ENCODE measurements around the gene ADAP2.
"Not testable (repeated sequence)": the region's sequence is repeated elsewhere in the genome, so short reads cannot be mapped to it uniquely, and the experiment has no call there.

The ADAP2 gene, protein sequence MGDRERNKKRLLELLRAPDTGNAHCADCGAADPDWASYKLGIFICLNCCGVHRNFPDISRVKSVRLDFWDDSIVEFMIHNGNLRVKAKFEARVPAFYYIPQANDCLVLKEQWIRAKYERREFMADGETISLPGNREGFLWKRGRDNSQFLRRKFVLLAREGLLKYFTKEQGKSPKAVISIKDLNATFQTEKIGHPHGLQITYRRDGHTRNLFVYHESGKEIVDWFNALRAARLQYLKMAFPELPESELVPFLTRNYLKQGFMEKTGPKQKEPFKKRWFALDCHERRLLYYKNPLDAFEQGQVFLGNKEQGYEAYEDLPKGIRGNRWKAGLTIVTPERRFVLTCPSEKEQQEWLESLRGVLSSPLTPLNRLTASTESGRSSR

GRCh38 chr17:30921544-30922196 lies at the start of gene ADAP2:
Gene ADAP2 (plus strand): TSS chr17:30921945. CDS start chr17:30922015, 70 bp downstream.
- DNase-seq (ENCODE audit: low read depth) = no peak

DNA sequence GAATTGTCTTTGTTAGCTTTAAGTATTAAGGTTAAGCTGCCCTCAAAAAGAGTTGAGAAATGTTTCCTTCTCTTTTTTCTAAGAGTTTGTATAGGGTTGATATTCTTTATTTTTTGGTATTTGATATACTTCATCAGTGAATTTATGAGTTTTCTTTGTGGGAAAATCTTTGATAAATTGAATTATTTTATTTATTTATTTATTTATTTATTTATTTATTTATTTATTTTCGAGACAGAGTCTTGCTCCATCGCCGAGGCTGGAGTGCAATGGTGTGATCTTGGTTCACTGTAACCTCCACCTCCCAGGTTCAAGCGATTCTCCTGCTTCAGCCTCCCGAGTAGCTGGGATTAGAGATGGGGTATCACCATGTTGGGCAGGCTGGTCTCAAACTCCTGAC lies 35.6 kb upstream of the ADAP2 start:
- DNase-seq (ENCODE audit: low read depth) = no peak

DNA sequence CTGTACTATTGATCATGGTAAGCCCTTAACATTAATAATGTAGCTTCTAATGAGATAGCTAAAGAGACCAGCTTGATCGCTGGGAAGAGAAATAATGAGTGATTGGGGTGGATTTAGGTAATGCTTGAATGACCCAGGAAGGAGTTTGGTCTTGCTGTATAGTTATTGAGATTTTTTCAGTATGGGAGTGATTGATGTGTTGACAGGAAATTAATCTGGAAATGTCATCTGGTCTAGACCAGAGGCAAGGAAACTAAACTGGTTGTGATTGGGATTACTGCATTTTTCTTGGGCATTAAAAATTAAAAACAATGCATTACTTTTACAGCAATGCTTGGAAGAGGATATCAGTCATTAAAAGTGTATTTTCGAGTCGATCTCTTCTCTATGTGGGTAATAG lies 27.5 kb upstream of the ADAP2 start:
- DNase-seq (ENCODE audit: low read depth) = no peak

- no peak for DNase-seq (ENCODE audit: low read depth)
Measured at GRCh38 chr17:30897311-30897710, 24.4 kb upstream of the ADAP2 start.

DNA sequence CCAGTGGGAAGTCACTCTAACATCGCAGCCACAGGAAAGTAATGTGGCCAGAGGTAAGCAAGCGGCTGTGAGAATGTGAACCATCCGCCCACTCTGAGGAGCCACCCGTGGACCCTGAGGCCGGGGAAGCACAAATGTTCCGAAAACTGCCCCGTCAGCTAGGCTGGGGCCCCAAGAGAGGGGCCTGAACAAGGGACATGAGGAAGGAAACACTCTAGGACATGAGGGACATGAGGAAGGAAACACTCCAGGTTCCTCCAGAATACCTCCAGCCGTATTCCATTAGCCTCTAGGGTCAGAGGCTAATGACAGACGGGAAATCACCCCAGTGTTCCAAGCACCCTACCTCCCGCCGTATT lies 16.0 kb upstream of the ADAP2 start:
- DNase-seq (ENCODE audit: low read depth) = peak; percentile 20

GRCh38 chr17:30906101-30906911 lies 15.4 kb upstream of the ADAP2 start, which contains the start of gene TEFM:
Gene TEFM (minus strand): TSS chr17:30906238. CDS start chr17:30906198, 40 bp downstream.
- peak; percentile 68 for DNase-seq (ENCODE audit: low read depth)

DNA sequence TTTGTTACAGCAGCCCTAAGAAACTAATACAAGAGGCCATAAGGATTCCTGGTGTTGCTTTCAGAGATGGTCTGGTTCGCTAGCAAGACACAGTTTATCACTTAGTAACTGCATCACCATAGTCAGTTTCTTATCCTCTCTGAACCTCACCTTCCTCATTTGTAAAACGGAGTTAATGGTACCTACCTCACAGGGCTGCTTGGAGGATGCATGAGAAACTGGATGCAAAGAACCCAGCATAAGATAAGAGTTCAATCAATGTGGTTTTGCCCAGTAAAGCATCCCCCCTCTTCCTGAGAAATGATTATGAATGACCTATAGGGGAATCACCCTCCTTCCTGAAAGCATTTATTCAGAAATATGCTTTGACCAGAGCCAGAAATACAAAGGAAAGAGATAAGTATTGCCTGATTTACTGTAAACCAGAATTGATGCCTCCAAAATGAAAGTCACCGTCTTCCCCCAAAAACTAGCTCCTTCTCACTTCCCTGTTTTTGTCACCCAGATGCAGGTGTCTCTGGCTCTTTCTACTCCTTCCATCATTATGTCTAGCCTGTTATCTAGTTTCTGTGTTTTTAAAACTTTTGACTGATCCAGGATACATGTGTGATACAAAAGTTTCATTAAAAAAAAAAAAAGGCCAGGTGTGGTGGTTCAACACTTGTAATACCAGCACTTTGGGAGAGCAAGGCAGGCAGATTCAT lies 12.9 kb upstream of the ADAP2 start:
- DNase-seq (ENCODE audit: low read depth) = no peak

DNA sequence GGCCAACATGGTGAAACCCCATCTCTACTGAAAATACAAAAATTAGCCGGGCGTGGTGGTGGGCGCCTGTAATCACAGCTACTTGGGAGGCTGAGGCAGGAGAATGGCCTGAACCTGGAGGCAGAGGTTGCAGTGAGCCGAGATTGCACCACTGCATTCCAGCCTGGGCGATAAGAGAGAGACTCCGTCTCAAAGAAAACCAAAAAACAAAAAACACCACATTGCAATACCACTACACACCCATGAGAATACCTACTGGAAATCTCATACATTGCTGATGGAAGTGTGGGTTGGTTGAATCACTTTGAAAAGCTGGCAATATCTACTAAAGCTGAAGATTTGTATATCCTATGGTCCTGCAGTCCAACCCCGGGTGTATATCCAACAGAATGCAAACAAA lies 11.6 kb upstream of the ADAP2 start:
- not testable (repeated sequence) for DNase-seq (ENCODE audit: low read depth)

- no peak for DNase-seq (ENCODE audit: low read depth)
Measured at GRCh38 chr17:30913955-30914354, 7.8 kb upstream of the ADAP2 start.

DNA sequence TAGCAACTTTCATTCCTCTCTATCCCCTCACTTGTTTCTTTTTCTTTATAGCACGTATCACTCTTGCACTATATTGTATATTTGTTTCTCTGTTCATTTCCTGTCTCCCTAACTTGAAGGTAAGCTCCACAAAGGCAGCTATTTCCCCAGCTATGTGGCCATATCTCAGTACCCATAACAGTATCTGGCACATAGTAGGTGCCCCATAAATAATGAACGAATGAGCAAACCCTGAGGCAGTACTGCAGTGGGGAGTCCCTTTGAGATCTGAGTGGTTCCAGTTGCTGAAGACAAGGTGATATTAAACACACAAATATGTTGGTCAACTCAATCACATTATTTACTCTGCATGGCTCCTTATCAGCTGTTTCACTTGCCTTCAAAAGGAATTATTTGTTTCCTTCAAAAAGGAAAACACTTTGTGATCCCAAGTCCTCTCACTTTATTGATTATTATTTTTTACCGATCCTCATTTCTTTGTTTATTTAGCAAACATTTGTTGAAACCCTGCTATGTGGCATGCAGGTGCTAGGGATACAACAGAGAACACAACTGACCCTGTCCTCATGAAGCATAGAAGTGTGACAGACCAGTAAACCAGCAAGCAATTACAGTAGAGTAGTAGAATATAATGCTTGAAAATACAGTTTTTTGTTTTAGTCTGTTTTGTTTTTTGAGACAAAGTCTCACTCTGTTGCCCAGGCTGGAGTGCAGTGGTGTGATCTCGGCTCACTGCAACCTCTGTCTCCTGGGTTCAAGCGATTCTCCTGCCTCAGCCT lies 5.7 kb upstream of the ADAP2 start:
- no peak for DNase-seq (ENCODE audit: low read depth)

GRCh38 chr17:30917050-30917449 lies 4.7 kb upstream of the ADAP2 start:
- no peak for DNase-seq (ENCODE audit: low read depth)

DNA sequence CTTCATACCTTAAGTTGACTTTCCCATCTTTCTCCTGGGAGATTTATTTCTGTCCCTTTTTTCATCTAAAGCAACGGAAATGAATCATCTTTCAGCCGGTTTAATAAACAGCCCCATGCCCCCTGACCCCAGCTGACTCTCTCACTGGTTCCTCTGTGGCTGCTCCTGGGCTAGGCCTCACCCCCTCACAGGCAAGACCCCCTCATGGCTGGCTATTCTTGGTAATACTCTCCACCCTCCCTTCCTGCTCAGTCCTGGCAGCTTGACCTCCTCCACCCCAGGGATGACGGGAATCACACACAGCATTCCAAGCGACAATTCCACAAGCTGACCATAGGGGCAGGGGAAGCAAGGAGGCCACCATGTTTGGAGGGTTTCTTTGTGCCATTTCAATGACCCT lies 1.5 kb upstream of the ADAP2 start:
- no peak for DNase-seq (ENCODE audit: low read depth)

DNA sequence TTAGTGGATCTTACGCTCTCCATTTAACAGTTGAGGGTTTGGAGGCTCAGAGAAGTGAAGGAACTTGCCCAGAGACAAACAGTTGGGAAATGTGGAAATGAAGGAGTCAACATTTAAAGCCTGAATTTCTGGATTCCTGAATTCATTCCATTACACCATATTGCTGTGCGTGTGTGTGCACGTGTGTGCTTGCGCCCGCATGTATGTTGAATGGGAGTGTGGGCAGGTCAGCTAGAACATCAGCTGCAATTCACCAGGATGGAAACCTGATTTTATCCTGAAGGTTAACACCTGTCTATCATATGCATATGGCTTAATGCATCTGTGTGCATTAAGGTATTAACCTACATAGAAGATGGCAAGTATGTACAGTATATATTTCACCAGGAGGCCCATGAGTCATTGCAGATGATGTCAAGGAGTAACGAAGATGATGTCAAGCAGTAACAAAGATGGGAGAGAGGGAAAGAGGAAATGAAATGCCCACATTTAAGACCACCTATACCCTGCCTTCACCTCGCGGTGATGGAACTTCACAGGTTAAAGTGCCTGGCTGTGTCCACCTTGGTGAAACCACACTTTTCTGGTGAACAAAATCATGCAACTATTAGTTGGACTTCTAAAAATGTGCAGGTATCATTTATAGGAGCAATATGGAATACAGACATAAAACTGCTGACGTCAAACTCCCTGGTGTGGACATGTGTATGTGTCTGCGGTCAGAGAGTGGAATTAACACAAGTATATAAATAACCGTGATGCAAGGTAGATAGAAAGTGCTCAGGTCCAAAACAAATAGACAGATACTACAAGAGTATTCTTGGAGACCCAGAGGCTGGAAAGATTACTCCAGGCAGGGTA lies 832 bp upstream of the ADAP2 start:
- no peak for DNase-seq (ENCODE audit: low read depth)

DNA sequence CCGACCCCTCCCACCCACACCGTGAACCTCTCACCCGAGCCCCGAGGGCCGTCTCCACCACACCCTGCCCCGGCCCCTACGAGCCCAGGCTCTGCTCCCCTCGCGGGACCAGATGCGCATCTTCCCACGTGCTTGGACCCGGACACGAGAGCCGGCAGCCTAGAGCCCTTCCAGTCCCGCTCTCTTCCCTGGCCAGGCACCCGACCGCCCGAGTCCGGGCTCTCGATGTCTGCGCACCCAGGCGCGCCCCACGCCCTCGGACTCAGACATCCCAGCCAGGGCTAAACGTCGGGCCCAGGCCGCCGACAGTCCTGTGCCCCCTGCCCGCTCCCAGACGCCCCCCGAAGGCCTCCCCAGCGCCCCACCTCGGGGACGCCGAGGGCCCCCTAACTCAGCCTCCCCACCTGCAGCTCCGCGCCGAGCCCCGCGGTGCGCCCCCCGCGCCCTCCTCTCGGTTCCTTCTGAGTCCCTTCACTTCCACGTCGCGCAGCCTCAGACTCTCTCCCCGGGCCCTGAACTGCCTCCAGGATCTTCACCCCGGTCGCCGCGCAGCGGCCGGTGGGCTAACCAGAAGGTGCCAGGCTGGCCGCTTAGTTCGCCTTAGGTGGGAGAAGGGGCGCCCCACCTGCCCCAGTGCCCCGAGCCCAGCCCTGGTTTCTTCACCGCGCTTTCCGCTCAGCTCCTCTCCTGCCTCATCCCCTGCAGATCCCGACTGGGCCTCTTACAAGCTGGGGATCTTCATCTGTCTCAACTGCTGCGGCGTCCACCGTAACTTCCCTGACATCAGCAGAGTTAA lies 688 bp downstream of the ADAP2 start:
- DNase-seq (ENCODE audit: low read depth) = no peak

DNA sequence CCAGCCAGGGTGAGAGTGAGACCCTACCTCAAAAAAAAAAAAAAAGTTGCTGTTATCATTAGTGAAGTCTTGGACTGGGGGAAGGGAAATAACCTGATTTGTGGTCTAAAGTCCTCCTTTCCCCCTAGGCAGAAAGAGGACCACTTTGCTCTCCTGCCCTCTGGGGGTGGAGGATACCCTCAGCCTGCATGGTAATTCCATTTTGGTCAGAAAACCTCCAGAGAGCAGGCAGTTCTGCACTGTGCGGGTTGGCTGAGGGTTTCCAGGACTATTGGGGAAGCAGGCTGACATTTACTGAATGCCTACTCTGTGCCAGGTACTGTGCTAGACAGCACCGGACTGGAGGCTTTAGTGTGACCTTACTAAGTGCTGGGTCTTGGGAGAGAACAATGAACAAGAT lies 2.6 kb downstream of the ADAP2 start:
- DNase-seq (ENCODE audit: low read depth) = no peak

GRCh38 chr17:30926516-30926915 lies 4.8 kb downstream of the ADAP2 start:
- no peak for DNase-seq (ENCODE audit: low read depth)

- no peak for DNase-seq (ENCODE audit: low read depth)
Measured at GRCh38 chr17:30927756-30928155, 6.0 kb downstream of the ADAP2 start.

DNA sequence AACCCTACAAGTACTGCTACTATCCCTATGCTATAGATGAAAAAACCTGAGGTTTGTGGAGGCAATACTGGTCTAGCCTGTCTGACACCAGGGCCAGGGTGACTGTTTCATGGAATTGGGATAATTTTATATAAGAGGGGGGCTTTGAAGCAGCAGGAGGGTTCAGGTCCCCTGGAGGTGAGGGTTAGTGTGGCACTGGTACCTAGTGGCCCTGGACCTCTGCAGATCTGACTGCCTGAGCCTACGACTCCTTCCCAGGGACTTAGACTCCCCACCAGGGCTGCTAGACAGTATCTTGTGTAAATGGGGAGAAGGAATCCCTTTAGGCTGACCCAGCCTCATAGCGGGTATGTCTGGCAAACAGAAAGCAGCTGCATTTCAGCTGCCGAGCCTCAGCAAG lies 6.8 kb downstream of the ADAP2 start:
- DNase-seq (ENCODE audit: low read depth) = no peak

DNA sequence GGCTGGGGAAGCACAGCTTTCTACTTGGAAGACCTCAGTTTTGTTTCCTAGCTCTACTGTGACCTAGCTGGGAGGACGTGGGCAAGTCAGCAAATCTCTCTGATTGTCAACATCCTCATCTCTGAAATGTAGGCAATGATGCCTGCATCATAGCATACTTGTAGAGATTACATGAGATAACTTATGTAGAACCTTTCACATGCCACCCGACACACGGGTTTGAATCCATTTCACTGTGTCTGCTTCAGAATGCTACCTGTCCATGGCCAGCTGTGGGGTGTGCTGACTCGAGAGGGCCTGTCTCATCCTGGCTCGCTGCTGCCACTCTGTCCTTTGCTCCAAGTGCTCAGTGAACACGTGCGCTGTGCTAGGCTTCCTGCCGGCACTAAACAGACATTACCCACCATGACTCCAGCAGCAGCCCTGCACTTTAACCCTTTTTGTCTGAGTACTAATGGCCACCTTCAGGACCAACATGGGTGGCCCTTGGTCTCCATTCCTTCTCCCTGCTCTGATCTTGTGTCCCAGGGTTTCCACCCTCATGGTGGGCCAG lies 7.4 kb downstream of the ADAP2 start:
- no peak for DNase-seq (ENCODE audit: low read depth)
